Lung microvascular endothelial cell (primary cell): Measurements from ENCODE around the gene CACNA1I. TPM values are rescaled to one million over a fixed set of nuclear protein-coding genes. Genes with fewer than 3 reads are reported as not detected.

ENCODE experiments used
- DNase-seq, 2 donors: peaks; one replicate each; pipeline versions ENCODE4 v3.0.0 to v3.0.0-alpha.2; 2010; ENCODE audit warnings: low read depth in 2 of 2
- total RNA-seq: library from RNA; depleted of rRNA; stranded (reverse); fragments of >200 nt; gene quantifications from 2 replicates; pipeline ENCODE4 v1.2.1, GENCODE V29; 2014

The CACNA1I gene
- total RNA-seq, 1 donor from 2014 or later = not detected

GRCh38 chr22:39690881-39691605 lies 120.5 kb downstream of the CACNA1I start:
- no peak for DNase-seq

GRCh38 chr22:39693943-39694500 lies 123.5 kb downstream of the CACNA1I start:
- no peak for DNase-seq

- DNase-seq = no peak
These were observed 127.4 kb downstream of the CACNA1I start for GRCh38 chr22:39697790-39698430.

GRCh38 chr22:39699631-39700360 lies 129.2 kb downstream of the CACNA1I start:
- DNase-seq = no peak

- no peak for DNase-seq
These were observed 130.0 kb downstream of the CACNA1I start for GRCh38 chr22:39700565-39700964.

- DNase-seq = no peak
These were observed 132.5 kb downstream of the CACNA1I start for GRCh38 chr22:39703091-39703490.

- no peak for DNase-seq
These were observed 133.5 kb downstream of the CACNA1I start for GRCh38 chr22:39703928-39704639.

GRCh38 chr22:39705386-39705785 lies 134.8 kb downstream of the CACNA1I start:
- DNase-seq = no peak

GRCh38 chr22:39706376-39707140 lies 136.0 kb downstream of the CACNA1I start:
- no peak for DNase-seq

- no peak for DNase-seq
These were observed 136.8 kb downstream of the CACNA1I start for GRCh38 chr22:39707351-39707750.

- DNase-seq = no peak
These were observed 137.3 kb downstream of the CACNA1I start for GRCh38 chr22:39707816-39708215.

GRCh38 chr22:39710380-39711150 lies 140.0 kb downstream of the CACNA1I start:
- no peak for DNase-seq

- no peak for DNase-seq
These were observed 141.5 kb downstream of the CACNA1I start for GRCh38 chr22:39712081-39712480.

- no peak for DNase-seq
These were observed 142.4 kb downstream of the CACNA1I start for GRCh38 chr22:39712751-39713525.

- no peak for DNase-seq
These were observed 143.3 kb downstream of the CACNA1I start for GRCh38 chr22:39713799-39714290.

- DNase-seq = no peak
These were observed 143.8 kb downstream of the CACNA1I start for GRCh38 chr22:39714321-39714720.

GRCh38 chr22:39715778-39716495 lies 145.4 kb downstream of the CACNA1I start:
- DNase-seq = no peak

- no peak for DNase-seq
These were observed 146.0 kb downstream of the CACNA1I start for GRCh38 chr22:39716534-39716933.
